GM19099 (cell line): ENCODE measurements around the gene ZBTB34.

Source experiments
- POLR2A ChIP-seq: IDR thresholded peaks from 3 replicates; pipeline ENCODE4 v1.6.1; 2011; ENCODE audit warnings: low read depth; ENCODE audit not compliant: insufficient read length; ENCODE audit errors: extremely low read depth

ZBTB34 gene

DNA sequence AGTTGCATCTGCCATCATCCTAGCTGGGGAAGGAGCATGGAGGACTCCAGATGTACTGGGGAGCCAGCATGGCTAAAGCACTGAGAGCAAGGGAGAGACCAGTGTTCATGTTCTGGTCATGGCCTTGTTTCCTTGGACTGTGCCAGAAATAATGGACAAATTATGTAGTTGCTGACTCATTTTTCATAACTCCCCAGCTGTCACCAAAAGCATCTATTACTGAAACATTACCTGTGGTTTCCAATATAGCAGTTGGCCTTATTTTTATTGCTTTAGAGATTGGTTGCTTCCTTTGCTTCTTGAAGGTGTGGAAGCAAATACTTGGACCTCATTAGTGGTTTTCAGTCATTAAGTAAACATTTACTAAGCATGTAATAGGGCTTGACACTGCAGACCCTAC is 65.4 kb downstream of the ZBTB34 start:
- no peak for TF ChIP-seq POLR2A

DNA sequence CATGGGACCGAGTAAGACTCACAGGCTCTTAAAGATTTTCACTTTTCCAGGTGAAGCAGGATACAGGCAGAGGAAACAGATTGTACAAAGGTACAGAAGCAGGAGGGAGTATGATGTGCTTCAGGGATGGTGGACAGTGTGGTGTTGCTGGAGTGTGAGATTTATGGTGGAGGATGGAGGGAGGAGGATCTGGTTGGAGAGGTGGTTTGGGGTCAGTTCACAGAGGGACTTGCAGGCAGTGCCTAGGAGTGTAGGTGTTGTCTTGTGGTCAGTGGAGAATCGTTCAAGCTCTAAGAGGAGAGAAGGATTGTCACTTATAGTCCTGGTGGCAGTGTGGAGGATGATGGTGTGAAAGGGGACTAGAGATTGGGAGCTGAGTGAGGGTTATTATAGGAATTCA is 65.9 kb downstream of the ZBTB34 start:
- no peak for TF ChIP-seq POLR2A

DNA sequence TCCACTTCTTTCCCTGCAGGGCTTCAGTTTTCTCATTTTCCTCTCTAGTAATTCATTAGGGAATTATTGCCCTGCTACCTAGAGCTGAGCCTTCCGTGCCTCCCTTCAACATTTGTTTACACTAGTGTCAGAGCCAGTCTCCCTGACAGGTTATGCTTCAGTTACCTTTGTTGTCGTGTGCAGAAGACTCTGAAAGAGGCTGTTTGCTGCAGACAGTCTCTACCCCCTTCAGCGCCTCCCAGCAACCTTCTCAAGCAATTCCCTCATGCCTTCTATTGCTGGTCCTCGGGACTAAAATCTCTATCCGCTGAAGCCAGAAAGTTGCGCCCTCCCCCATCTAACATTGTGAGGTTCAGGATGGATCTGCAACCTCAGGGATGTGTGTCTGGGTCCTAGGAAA is 67.0 kb downstream of the ZBTB34 start:
- no peak for TF ChIP-seq POLR2A

DNA sequence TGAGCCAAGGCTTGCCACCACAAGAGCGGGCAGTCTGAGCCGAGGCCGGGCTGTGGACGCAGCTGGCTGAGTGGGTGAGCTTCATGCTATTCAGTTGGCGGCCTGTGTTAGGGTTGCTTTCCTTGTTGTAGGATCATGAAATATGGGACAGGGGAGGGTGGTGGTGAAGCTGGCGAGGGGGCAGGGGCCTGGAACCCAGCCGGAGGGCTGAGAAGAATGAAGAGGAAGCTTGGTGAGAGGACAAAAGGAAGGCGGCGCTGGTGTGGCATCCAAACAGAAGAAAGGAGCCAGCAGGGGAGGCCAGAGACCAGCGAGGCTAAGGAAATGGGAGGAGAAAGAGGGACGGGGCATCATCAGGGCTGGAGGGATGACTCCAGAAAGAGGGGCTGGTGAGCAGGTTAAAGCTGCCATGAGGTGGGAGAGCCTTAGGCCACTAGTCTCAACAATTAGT is 72.5 kb downstream of the ZBTB34 start:
- no peak for TF ChIP-seq POLR2A

DNA sequence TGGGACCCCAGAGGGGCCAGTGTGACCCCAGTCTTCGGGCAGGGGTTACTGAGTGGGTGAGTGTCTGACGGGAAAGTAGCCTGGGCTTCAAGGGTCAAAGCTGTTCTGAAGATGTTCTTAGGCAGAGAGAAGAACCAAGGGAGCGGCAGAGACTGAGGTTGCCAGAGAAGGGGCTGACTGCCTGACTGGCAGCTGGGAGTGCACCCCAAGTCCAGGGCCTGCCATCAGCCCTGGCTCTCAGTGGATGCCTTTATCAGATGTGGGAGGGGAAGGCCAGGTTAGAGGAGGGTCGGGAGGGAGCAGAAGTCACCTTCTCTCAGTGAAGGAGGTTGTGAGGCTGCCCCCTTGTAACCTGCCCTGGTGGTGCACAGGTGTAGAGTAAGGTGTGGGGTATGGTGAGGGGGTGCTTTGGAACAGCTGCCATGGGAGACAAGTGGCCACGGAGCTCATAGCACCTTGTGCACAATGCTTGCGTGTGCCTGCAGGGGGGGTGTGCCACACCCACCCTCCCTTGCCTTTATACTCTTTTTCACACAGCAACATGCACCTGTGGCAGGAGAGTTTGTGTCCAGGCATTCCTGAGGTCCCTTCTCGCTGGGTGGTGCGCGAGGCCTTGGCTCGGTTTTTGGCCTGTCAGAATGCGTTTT is 73.0 kb downstream of the ZBTB34 start:
- TF ChIP-seq POLR2A, result no peak

DNA sequence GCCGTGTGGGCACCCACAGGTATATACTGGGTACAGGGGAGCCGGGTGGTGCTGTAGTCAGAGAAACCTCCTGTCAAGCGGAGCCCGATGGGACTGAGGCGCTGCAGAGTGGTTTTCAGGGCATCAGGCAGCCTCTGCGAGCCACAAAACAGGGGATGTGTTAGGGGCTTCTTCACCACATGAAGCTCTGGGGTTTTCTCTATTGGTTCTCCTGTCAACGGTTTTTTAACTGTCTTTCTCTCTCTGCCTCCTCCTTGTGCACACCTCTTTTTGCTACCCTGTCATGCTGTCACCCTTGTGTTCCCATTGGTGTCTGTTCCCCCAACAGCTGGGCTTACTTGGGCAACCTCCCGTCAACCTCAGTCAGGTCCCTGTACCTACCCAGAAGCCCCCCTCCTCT is 74.0 kb downstream of the ZBTB34 start:
- TF ChIP-seq POLR2A, result no peak
